Retinal pigment epithelial cell (primary cell): ENCODE data around the gene CCL4L2.
"Not testable (repeated sequence)": the region's sequence is repeated elsewhere in the genome, so short reads cannot be mapped to it uniquely, and the experiment has no call there.

ENCODE experiments used
- DNase-seq: peaks from one replicate; pipeline ENCODE4 v3.0.0-alpha.2; 2010; ENCODE audit warnings: low read depth
- H3K4me3 ChIP-seq: 2 replicates; pipeline ENCODE4 v1.5.1; 2011; ENCODE audit warnings: mild to moderate bottlenecking, low read length, control low read depth, moderate library complexity
- TF ChIP-seq, protein P1 (sequence below): conservative IDR thresholded peaks from 2 replicates; pipeline ENCODE4 v1.5.1; 2011; ENCODE audit warnings: low read depth, low read length, control low read depth, inconsistent platforms

Gene CCL4L2

DNA sequence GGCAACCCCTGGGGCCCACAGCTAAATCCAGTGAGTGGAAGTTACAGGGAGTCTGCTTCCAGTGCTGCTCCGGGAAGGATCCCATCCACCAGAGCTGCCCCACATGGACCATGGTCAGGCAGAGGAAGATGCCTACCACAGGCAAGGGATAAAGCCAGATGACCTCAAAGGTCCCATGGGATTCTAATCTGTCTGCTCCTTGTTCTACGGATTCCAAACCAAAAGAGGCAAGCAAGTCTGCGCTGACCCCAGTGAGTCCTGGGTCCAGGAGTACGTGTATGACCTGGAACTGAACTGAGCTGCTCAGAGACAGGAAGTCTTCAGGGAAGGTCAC is 1.4 kb downstream of the CCL4L2 start:
- TF ChIP-seq, protein P1, sequence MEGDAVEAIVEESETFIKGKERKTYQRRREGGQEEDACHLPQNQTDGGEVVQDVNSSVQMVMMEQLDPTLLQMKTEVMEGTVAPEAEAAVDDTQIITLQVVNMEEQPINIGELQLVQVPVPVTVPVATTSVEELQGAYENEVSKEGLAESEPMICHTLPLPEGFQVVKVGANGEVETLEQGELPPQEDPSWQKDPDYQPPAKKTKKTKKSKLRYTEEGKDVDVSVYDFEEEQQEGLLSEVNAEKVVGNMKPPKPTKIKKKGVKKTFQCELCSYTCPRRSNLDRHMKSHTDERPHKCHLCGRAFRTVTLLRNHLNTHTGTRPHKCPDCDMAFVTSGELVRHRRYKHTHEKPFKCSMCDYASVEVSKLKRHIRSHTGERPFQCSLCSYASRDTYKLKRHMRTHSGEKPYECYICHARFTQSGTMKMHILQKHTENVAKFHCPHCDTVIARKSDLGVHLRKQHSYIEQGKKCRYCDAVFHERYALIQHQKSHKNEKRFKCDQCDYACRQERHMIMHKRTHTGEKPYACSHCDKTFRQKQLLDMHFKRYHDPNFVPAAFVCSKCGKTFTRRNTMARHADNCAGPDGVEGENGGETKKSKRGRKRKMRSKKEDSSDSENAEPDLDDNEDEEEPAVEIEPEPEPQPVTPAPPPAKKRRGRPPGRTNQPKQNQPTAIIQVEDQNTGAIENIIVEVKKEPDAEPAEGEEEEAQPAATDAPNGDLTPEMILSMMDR: no peak
- H3K4me3 ChIP-seq: no peak overlapping the region
- no peak for DNase-seq

DNA sequence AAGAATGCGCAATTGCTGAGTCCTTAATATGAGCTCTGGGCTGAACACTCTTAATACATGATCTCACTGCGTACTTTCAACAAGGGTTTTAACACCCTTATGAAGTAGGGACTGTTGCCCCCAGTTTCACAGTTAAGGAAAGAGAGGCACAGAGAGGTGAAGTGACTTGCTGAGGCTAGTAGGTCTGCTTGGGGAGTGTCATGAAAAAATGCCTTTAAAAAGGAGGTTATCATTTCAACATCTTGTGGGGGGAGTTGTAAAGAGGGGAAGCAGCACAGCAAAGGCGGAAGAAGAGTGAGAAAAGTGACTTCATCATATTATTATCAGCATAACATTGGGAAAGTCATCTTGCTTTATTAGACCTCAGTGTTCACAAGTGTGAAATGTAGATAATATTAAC is 2.1 kb downstream of the CCL4L2 start:
- no peak for DNase-seq
- H3K4me3 ChIP-seq: no peak overlapping the region
- TF ChIP-seq, protein P1: no peak

DNA sequence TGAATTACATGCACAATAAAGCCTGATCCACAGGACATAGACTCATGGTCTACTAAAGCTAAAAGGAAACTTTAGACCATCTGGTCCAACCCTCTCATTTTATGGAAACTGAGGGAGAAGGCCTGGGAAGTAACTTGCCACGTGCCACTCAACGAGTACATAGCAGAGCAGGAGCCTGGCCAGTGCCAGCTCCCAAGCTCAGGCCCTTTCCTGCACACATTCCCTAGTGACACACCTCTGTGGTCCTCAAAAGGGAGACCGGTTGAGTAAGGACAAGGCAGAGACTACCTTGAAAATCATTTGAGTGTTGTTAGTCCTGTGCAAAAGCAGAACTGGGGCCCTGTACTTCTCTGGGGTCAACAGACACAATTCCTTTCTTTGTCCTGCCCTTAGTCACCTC is 2.8 kb downstream of the CCL4L2 start:
- no peak overlapping the region for H3K4me3 ChIP-seq
- TF ChIP-seq, protein P1: no peak
- DNase-seq: no peak

DNA sequence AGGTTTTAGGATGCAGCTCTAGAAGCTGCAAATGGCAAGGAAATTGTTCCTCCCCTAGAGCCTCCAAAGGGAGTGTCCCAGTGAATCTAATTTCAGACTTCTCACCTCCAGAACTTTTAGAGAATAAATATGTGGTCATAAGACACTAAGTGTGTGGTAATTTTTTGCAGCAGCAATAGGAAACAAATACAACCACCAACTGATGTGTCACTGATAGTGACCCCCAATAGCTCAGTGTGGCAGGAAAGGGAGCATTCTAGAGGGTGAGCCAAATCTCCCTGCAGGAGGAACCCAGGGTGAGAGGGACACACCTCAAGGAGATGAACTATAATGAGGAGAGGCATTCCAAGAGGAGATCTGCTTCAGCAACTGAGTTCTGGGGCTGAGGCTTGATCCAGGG is 4.1 kb downstream of the CCL4L2 start:
- no peak for DNase-seq
- TF ChIP-seq, protein P1: no peak
- no peak overlapping the region for H3K4me3 ChIP-seq

DNA sequence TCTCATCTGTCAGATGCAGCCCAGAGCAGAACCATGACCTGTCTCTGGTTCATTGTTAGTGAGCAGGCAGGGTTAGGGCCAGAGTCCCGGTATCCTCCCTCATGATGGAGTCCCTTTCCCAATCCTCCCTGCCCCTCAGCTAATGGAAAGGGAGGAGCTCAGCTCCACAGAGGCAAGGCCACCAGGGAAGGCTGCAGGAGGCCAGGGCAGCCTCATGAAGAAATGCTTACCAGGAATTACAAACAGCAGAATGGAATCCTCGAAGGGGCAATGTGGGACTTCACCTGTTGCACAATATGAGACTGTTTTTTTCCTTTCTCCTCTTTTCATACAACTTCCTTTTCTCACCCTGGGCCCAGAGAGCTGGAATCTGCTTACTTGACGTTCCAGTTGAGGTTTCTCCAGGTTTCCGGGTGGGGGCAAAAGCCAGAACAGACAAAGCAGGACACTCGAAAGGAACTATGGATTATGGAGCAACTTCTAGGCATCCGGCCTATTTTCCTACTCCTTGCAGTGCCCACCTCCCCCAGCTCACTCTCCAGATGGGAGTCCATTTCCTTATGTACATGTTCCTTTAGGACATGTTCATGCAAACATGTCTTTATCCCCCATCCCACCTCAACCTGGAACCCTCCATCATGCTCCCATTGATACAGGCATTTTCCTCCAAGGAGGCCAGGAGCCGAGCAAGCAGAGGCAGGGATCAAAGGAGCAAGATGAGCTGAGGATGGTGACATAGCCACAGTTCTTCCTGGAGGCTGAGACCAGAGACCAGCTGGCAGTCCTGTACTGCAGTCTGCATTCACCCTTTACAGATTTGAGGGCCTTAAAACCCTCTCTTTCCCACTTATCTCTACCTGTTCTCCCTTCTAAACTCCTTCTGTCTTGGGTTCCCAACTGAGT is 4.8 kb downstream of the CCL4L2 start:
- DNase-seq, H3K4me3 ChIP-seq: not testable (repeated sequence)

DNA sequence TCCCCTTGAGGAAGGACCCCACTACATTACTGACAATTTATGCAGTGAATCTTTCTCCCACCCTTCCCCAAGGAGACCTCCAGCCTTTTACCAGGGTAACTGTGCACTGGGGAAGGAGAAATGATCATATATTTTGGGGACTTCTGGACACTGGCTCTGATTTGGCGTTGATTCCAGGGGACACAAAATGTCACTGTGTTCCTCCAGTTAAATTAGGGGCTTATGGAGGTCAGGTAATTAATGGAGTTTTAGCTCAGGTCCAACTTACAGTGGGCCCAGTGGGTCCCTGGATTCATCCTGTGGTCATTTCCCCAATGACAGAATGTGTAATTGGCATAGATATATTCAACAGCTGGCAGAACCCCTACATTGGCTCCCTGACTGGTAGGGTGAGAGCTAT is 8.7 kb downstream of the CCL4L2 start:
- not testable (repeated sequence) for H3K4me3 ChIP-seq, DNase-seq

DNA sequence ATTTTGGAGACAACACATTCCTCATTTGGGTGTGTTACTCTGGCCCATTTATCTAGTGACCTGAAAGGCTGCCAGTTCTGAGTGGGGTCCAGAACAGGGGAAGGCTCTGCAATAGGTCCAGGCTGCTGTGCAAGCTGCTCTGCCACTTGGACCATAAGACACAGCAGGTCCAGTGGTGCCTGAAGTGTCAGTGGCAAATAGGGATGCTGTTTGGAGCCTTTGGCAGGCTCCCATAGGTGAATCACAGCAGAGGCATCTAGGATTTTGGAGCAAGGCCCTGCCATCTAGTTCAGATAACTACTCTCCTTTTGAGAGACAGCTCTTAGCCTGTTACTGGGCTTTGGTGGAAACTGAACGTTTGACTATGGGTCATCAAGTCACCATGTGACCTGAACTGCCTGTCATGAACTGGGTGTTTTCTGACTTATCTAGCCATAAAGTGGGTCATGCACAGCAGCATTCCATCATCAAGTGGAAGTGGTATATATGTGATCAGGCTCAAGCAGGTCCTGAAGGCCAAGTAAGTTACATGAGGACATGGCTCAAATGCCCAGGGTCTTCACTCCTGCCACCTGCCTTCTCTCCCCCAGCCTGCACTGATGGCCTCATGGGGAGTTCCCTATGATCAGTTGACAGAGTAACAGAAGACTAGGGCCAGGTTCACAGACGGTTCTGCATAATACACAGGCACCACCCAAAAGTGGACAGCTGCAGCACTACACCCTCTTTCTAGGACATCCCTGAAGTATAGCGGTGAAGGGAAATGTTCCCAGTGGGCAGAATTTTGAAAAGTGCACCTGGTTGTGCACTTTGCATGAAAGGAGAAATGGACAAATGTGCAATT is 10.1 kb downstream of the CCL4L2 start:
- not testable (repeated sequence) for H3K4me3 ChIP-seq, DNase-seq

DNA sequence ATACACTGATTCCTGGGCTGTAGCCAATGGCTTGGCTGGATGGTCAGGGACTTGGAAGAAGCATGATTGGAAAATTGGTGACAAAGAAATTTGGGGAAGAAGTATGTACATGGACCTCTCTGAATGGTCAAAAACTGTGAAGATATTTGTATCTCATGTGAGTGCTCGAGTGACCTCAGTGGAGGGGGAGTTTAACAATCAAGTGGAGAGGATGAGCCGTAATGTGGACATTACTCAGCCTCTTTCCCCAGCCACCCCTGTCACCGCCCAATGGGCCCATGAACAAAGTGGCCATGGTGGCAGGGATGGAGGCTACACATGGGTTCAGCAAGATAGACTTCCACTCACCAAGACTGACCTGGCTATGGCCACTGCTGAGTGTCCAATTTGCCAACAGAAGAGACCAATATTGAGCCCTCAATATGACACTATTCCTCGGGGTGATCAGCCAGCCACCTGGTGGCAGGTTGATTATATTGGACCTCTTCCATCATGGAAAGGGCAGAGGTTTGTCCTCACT is 10.8 kb downstream of the CCL4L2 start:
- not testable (repeated sequence) for H3K4me3 ChIP-seq, DNase-seq

DNA sequence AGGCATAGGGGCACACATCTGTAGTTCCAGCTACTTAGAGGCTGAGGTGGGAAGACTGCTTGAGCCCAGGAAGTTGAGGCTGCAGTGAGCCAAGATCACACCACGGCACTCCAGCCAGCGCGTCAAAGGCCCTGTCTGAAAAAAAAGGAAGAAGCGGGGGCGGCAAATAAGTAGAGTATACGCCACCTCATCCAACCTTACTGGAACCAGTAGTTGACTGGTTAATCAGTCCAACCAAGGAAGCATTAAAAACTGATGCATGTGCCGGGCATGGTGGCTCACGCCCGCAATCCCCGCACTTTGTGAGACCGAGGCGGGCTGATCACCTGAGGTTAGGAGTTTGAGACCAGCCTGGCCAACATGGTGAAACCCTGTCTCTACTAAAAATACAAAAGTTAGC is 12.1 kb downstream of the CCL4L2 start:
- not testable (repeated sequence) for H3K4me3 ChIP-seq, DNase-seq

DNA sequence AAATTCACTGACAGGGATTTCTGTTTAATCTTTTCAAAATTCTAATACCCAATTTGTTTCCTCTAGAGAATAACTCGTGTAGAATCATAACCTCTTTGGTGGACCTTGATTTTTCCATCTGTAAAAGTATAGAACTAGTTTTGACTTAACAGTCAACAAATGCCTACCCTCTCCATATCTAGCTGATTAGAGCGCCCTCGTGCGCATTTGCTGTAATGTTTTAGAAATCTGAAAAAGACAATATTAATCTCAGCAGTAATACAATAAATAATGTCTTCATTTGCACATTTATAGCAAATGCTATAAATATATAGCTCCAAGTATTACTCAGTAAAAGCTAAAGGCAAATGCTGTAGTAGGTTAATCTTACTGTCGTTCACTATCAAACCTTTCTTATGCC is 18.8 kb downstream of the CCL4L2 start:
- H3K4me3 ChIP-seq, DNase-seq: not testable (repeated sequence)

DNA sequence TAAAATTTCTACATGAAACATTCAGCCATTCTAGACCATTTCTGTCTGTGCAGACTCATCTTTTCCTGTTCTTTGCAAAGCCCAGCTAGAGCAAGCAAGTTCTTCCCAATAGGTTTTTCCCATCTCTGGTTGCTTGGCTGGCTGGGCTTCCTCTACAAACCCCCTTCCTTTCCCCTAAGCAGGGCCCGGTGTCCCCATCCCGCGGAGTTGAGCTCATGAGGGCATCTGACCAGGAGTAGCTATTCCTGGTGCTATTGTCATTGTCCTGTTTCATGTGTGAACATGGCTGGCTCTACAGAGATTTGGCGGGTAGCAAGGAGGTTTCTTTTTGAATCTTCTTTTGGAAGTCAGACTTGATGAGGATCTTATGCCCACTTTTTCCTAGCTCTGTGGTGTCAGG is 31.2 kb downstream of the CCL4L2 start:
- not testable (repeated sequence) for DNase-seq

More for the DNA sequence above, 31.2 kb downstream of the CCL4L2 start:
- not testable (repeated sequence) for H3K4me3 ChIP-seq
